HL-60 (cell line): ENCODE results near the gene BRK1.

Experiments used
- POLR2AphosphoS5 ChIP-seq: IDR thresholded peaks from 2 replicates; pipeline ENCODE4 v1.6.1; 2012; ENCODE audit warnings: low read depth
- REST ChIP-seq: IDR thresholded peaks from 2 replicates; pipeline ENCODE4 v1.6.1; 2012; ENCODE audit warnings: low read depth; ENCODE audit not compliant: insufficient replicate concordance
- SPI1 ChIP-seq: IDR thresholded peaks from 2 replicates; pipeline ENCODE4 v1.6.1; 2012; ENCODE audit warnings: low read depth, mild to moderate bottlenecking, borderline replicate concordance
- TF ChIP-seq, protein P1 (sequence below): IDR thresholded peaks from one replicate; pipeline ENCODE4 v1.5.1; 2011; ENCODE audit warnings: low read length, control low read depth, inconsistent platforms; ENCODE audit not compliant: insufficient read depth

GRCh38 chr3:10085738-10086137 is 29.7 kb upstream of the BRK1 start:
- TF ChIP-seq, protein P1, sequence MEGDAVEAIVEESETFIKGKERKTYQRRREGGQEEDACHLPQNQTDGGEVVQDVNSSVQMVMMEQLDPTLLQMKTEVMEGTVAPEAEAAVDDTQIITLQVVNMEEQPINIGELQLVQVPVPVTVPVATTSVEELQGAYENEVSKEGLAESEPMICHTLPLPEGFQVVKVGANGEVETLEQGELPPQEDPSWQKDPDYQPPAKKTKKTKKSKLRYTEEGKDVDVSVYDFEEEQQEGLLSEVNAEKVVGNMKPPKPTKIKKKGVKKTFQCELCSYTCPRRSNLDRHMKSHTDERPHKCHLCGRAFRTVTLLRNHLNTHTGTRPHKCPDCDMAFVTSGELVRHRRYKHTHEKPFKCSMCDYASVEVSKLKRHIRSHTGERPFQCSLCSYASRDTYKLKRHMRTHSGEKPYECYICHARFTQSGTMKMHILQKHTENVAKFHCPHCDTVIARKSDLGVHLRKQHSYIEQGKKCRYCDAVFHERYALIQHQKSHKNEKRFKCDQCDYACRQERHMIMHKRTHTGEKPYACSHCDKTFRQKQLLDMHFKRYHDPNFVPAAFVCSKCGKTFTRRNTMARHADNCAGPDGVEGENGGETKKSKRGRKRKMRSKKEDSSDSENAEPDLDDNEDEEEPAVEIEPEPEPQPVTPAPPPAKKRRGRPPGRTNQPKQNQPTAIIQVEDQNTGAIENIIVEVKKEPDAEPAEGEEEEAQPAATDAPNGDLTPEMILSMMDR: no peak
- TF ChIP-seq REST (no peak), POLR2AphosphoS5 (no peak), SPI1 (no peak)
